ENCODE measurements around the gene SLC7A5.

DNA sequence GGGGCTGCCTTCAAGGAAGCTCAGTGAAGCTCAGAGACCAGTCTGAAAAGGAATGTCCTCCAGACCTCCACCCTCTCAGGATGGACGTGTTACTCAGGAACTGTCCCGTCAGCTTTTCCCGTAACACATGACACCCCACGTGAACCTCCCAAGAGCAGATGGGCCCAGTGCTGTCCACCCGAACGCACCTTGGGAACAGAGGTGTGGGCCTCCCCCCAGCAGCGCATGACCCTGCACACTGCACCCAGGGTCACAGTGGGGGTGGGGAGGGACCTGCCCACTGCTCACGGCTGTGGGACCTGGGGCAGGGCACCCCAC is 21.9 kb downstream of the SLC7A5 start:
- TF ChIP-seq, protein P1, sequence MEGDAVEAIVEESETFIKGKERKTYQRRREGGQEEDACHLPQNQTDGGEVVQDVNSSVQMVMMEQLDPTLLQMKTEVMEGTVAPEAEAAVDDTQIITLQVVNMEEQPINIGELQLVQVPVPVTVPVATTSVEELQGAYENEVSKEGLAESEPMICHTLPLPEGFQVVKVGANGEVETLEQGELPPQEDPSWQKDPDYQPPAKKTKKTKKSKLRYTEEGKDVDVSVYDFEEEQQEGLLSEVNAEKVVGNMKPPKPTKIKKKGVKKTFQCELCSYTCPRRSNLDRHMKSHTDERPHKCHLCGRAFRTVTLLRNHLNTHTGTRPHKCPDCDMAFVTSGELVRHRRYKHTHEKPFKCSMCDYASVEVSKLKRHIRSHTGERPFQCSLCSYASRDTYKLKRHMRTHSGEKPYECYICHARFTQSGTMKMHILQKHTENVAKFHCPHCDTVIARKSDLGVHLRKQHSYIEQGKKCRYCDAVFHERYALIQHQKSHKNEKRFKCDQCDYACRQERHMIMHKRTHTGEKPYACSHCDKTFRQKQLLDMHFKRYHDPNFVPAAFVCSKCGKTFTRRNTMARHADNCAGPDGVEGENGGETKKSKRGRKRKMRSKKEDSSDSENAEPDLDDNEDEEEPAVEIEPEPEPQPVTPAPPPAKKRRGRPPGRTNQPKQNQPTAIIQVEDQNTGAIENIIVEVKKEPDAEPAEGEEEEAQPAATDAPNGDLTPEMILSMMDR (conservative IDR thresholded peaks at IDR 0.05; ENCODE audit: low read depth, low read length): no peak
- TF ChIP-seq, protein P2, sequence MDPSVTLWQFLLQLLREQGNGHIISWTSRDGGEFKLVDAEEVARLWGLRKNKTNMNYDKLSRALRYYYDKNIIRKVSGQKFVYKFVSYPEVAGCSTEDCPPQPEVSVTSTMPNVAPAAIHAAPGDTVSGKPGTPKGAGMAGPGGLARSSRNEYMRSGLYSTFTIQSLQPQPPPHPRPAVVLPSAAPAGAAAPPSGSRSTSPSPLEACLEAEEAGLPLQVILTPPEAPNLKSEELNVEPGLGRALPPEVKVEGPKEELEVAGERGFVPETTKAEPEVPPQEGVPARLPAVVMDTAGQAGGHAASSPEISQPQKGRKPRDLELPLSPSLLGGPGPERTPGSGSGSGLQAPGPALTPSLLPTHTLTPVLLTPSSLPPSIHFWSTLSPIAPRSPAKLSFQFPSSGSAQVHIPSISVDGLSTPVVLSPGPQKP (IDR thresholded peaks at IDR 0.05; ENCODE audit: borderline replicate concordance, low read depth, low read length): no peak
- no peak for TF ChIP-seq SMC3 (IDR thresholded peaks at IDR 0.05; ENCODE audit: low read depth, low read length)
- no peak for TF ChIP-seq BHLHE40 (IDR thresholded peaks at IDR 0.05; ENCODE audit: low read depth, low read length)
- TF ChIP-seq RCOR1 (IDR thresholded peaks at IDR 0.05; ENCODE audit: insufficient replicate concordance, low read length): no peak
- TF ChIP-seq NFE2L2 (IDR thresholded peaks at IDR 0.05; ENCODE audit: low read depth, low read length): no peak
- no peak for TF ChIP-seq CEBPB (IDR thresholded peaks at IDR 0.05; ENCODE audit: low read depth, low read length)
- TF ChIP-seq RAD21 (IDR thresholded peaks at IDR 0.05; ENCODE audit: low read length): no peak
- 0 out of 2 replicates have a peak, but pooled peaks have one; percentile 4 for TF ChIP-seq MAFK (IDR thresholded peaks at IDR 0.05; ENCODE audit: low read depth, low read length)
